Fibroblast of lung (primary cell): ENCODE data around the gene CDC14B.

ENCODE experiments used
- CTCF ChIP-seq, 2 donors: IDR thresholded peaks in 1 of 2; conservative IDR thresholded peaks in 1 of 2; 1 replicate in 1 of 2; 2 replicates in 1 of 2; pipeline ENCODE4 v1.5.1; 2011 to 2012; ENCODE audit warnings: low read length in 2 of 2, control low read depth in 1 of 2, inconsistent platforms in 1 of 2, low read depth in 1 of 2, mild to moderate bottlenecking in 1 of 2
- EZH2 ChIP-seq: IDR thresholded peaks from 2 replicates; pipeline ENCODE4 v1.5.1; 2012; ENCODE audit warnings: low read length, control low read depth, mild to moderate bottlenecking; ENCODE audit errors: missing control alignments

- TF ChIP-seq CTCF (conservative IDR thresholded peaks at IDR 0.05 in 1 of 2, IDR thresholded peaks at IDR 0.05 in 1 of 2; ENCODE audit: low read depth in 1 of 2, low read length in 2 of 2) (peak; percentile 28 to 36), EZH2 (no peak)
These were observed 53.0 kb downstream of the CDC14B start for GRCh38 chr9:96566498-96567202.
